Muscle layer of duodenum (tissue), 2 donors: ENCODE results near the gene SRL.

ENCODE experiments used
- H3K27ac ChIP-seq: one replicate; pipeline ENCODE4 v1.7.0; 2013; ENCODE audit warnings: mild to moderate bottlenecking, low read length
- H3K27me3 ChIP-seq: one replicate; pipeline ENCODE4 v1.7.0; 2013; ENCODE audit warnings: low read depth, mild to moderate bottlenecking, control low read depth, low read length
- H3K36me3 ChIP-seq, 2 donors: one replicate each; pipeline ENCODE4 v1.7.0; 2013; ENCODE audit warnings: low read length in 2 of 2, control low read depth in 1 of 2, mild to moderate bottlenecking in 1 of 2; ENCODE audit not compliant: insufficient read depth in 2 of 2, control insufficient read depth in 1 of 2
- H3K4me1 ChIP-seq, 2 donors: one replicate each; pipeline ENCODE4 v1.7.0; 2013; ENCODE audit warnings: low read length in 2 of 2, mild to moderate bottlenecking in 2 of 2, control low read depth in 1 of 2, moderate library complexity in 1 of 2; ENCODE audit not compliant: insufficient read depth in 2 of 2, control insufficient read depth in 1 of 2
- H3K4me3 ChIP-seq, 2 donors: one replicate each; pipeline ENCODE4 v1.7.0; 2013; ENCODE audit warnings: low read length in 2 of 2, low read depth in 1 of 2, mild to moderate bottlenecking in 1 of 2
- H3K9me3 ChIP-seq, 2 donors: one replicate each; pipeline ENCODE4 v1.7.0; 2013; ENCODE audit warnings: low read length in 2 of 2, control low read depth in 1 of 2, mild to moderate bottlenecking in 1 of 2; ENCODE audit not compliant: control insufficient read depth in 1 of 2
- donor health status: healthy.

The SRL gene

GRCh38 chr16:4193920-4194319 lies 48.0 kb downstream of the SRL start:
- Histone ChIP-seq H3K36me3 (no peaks in the 10 kb centered on the region), H3K27ac (no peak overlapping the region), H3K27me3 (no peaks in the 10 kb centered on the region), H3K9me3 (no peaks in the 10 kb centered on the region), H3K4me1 (no peaks in the 10 kb centered on the region), H3K4me3 (no peak overlapping the region)

- Histone ChIP-seq H3K9me3 (no peaks in the 10 kb centered on the region), H3K4me3 (no peak overlapping the region), H3K36me3 (no peaks in the 10 kb centered on the region), H3K4me1 (no peaks in the 10 kb centered on the region), H3K27ac (no peak overlapping the region), H3K27me3 (no peaks in the 10 kb centered on the region)
Measured at GRCh38 chr16:4192206-4192605, 49.7 kb downstream of the SRL start.

GRCh38 chr16:4190712-4191333 lies 51.1 kb downstream of the SRL start:
- Histone ChIP-seq H3K36me3 (no peaks in the 10 kb centered on the region), H3K4me1 (no peaks in the 10 kb centered on the region), H3K27ac (no peak overlapping the region), H3K27me3 (no peaks in the 10 kb centered on the region), H3K4me3 (no peak overlapping the region), H3K9me3 (no peaks in the 10 kb centered on the region)

GRCh38 chr16:4190086-4190485 lies 51.8 kb downstream of the SRL start:
- Histone ChIP-seq H3K36me3 (no peaks in the 10 kb centered on the region), H3K4me1 (no peaks in the 10 kb centered on the region), H3K9me3 (no peaks in the 10 kb centered on the region), H3K4me3 (no peak overlapping the region), H3K27ac (no peak overlapping the region), H3K27me3 (no peaks in the 10 kb centered on the region)

GRCh38 chr16:4184038-4184702 lies 57.7 kb downstream of the SRL start:
- no peaks in the 10 kb centered on the region for H3K36me3 ChIP-seq
- no peak overlapping the region for H3K27ac ChIP-seq
- H3K9me3 ChIP-seq, result no peaks in the 10 kb centered on the region
- H3K4me1 ChIP-seq, result peaks cover 0 to 5% of the 10 kb centered on the region in 2 donors
- no peaks in the 10 kb centered on the region for H3K27me3 ChIP-seq
- H3K4me3 ChIP-seq, result peak overlapping the region; percentile 52 to 74

- no peaks in the 10 kb centered on the region for H3K36me3 ChIP-seq
- H3K4me1 ChIP-seq, result peaks cover 0 to 5% of the 10 kb centered on the region in 2 donors
- no peaks in the 10 kb centered on the region for H3K27me3 ChIP-seq
- no peaks in the 10 kb centered on the region for H3K9me3 ChIP-seq
- H3K27ac ChIP-seq, result peak overlapping the region; percentile 86
- H3K4me3 ChIP-seq, result peak overlapping the region; percentile 62 to 74
Measured at GRCh38 chr16:4183237-4184037, 58.4 kb downstream of the SRL start.

GRCh38 chr16:4182581-4183236 lies 59.2 kb downstream of the SRL start:
- peak overlapping the region; percentile 86 for H3K27ac ChIP-seq
- peaks cover 0 to 5% of the 10 kb centered on the region in 2 donors for H3K4me1 ChIP-seq
- peak overlapping the region; percentile 62 to 74 for H3K4me3 ChIP-seq
- no peaks in the 10 kb centered on the region for H3K27me3 ChIP-seq
- H3K36me3 ChIP-seq, result no peaks in the 10 kb centered on the region
- no peaks in the 10 kb centered on the region for H3K9me3 ChIP-seq

- Histone ChIP-seq H3K27ac (no peak overlapping the region), H3K36me3 (no peaks in the 10 kb centered on the region), H3K4me1 (peaks cover 0 to 5% of the 10 kb centered on the region in 2 donors), H3K9me3 (no peaks in the 10 kb centered on the region), H3K27me3 (no peaks in the 10 kb centered on the region), H3K4me3 (no peak overlapping the region)
Measured at GRCh38 chr16:4180511-4180910, 61.4 kb downstream of the SRL start.

- Histone ChIP-seq H3K27me3 (no peaks in the 10 kb centered on the region), H3K27ac (no peak overlapping the region), H3K9me3 (no peaks in the 10 kb centered on the region), H3K4me3 (no peak overlapping the region), H3K36me3 (no peaks in the 10 kb centered on the region), H3K4me1 (peaks cover 0 to 5% of the 10 kb centered on the region in 2 donors)
Measured at GRCh38 chr16:4179763-4180260, 62.1 kb downstream of the SRL start.

GRCh38 chr16:4179020-4179419 lies 62.9 kb downstream of the SRL start:
- Histone ChIP-seq H3K4me3 (no peak overlapping the region), H3K36me3 (no peaks in the 10 kb centered on the region), H3K27ac (no peak overlapping the region), H3K4me1 (no peaks in the 10 kb centered on the region), H3K27me3 (no peaks in the 10 kb centered on the region), H3K9me3 (no peaks in the 10 kb centered on the region)

- Histone ChIP-seq H3K4me1 (no peaks in the 10 kb centered on the region), H3K36me3 (no peaks in the 10 kb centered on the region), H3K4me3 (no peak overlapping the region), H3K9me3 (no peaks in the 10 kb centered on the region), H3K27ac (no peak overlapping the region), H3K27me3 (no peaks in the 10 kb centered on the region)
Measured at GRCh38 chr16:4178468-4179010, 63.3 kb downstream of the SRL start.
